SK-N-SH (cell line): Measurements from ENCODE around the gene AMACR.
"Not testable (repeated sequence)": the region's sequence is repeated elsewhere in the genome, so short reads cannot be mapped to it uniquely, and the experiment has no call there.

Experiments
- CTCF ChIP-seq: fragments of 200-600 bp; sonication (generic); IDR thresholded peaks from 2 replicates; pipeline ENCODE4 v1.6.1; 2017; ENCODE audit warnings: antibody characterized with exemption, mild to moderate bottlenecking, moderate library complexity
- IRF3 ChIP-seq: fragments of 150-350 bp; IDR thresholded peaks from 2 replicates; pipeline ENCODE4 v1.6.1; 2016; ENCODE audit warnings: mild to moderate bottlenecking, low read depth, low read length
- JUND ChIP-seq: IDR thresholded peaks from 2 replicates; pipeline ENCODE4 v1.4.0; 2012
- PBX3 ChIP-seq: IDR thresholded peaks from 2 replicates; pipeline ENCODE4; 2012
- RCOR1 ChIP-seq: fragments of 150-350 bp; IDR thresholded peaks from 2 replicates; pipeline ENCODE4 v1.6.1; 2017; ENCODE audit warnings: antibody characterized with exemption, low read length
- RFX5 ChIP-seq: IDR thresholded peaks from 2 replicates; pipeline ENCODE4 v1.6.1; 2012; ENCODE audit warnings: mild to moderate bottlenecking, improper control_type of control experiment, low read length
- SMC3 ChIP-seq: IDR thresholded peaks from 2 replicates; pipeline ENCODE4 v1.6.1; 2012; ENCODE audit warnings: low read depth, low read length, improper control_type of control experiment
- TAF1 ChIP-seq: IDR thresholded peaks from 2 replicates; pipeline ENCODE4 v1.6.1; 2012; ENCODE audit warnings: low read depth, mild to moderate bottlenecking, low read length, moderate library complexity, borderline replicate concordance

- TF ChIP-seq CTCF, TAF1, IRF3, RFX5, JUND, SMC3, PBX3, RCOR1: not testable (repeated sequence)
These were observed 22.7 kb upstream of the AMACR start for GRCh38 chr5:34030585-34030984.
